NCI-H524 (cell line): ENCODE results near the gene ATXN2.
"Not testable (repeated sequence)": the region's sequence is repeated elsewhere in the genome, so short reads cannot be mapped to it uniquely, and the experiment has no call there.

ENCODE experiments used
- DNase-seq, 2 experiments: peaks; one replicate each; lab custom pipeline; 2025; lab: John Stamatoyannopoulos, UW

Gene ATXN2, protein sequence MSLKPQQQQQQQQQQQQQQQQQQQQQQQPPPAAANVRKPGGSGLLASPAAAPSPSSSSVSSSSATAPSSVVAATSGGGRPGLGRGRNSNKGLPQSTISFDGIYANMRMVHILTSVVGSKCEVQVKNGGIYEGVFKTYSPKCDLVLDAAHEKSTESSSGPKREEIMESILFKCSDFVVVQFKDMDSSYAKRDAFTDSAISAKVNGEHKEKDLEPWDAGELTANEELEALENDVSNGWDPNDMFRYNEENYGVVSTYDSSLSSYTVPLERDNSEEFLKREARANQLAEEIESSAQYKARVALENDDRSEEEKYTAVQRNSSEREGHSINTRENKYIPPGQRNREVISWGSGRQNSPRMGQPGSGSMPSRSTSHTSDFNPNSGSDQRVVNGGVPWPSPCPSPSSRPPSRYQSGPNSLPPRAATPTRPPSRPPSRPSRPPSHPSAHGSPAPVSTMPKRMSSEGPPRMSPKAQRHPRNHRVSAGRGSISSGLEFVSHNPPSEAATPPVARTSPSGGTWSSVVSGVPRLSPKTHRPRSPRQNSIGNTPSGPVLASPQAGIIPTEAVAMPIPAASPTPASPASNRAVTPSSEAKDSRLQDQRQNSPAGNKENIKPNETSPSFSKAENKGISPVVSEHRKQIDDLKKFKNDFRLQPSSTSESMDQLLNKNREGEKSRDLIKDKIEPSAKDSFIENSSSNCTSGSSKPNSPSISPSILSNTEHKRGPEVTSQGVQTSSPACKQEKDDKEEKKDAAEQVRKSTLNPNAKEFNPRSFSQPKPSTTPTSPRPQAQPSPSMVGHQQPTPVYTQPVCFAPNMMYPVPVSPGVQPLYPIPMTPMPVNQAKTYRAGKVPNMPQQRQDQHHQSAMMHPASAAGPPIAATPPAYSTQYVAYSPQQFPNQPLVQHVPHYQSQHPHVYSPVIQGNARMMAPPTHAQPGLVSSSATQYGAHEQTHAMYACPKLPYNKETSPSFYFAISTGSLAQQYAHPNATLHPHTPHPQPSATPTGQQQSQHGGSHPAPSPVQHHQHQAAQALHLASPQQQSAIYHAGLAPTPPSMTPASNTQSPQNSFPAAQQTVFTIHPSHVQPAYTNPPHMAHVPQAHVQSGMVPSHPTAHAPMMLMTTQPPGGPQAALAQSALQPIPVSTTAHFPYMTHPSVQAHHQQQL

GRCh38 chr12:111598637-111599452, at the start of gene ATXN2:
ATXN2 (minus strand) TSS chr12:111599315; CDS start chr12:111599034, 281 bp downstream.
- peak in 1 of 2 experiments; percentile 65 for DNase-seq

DNA sequence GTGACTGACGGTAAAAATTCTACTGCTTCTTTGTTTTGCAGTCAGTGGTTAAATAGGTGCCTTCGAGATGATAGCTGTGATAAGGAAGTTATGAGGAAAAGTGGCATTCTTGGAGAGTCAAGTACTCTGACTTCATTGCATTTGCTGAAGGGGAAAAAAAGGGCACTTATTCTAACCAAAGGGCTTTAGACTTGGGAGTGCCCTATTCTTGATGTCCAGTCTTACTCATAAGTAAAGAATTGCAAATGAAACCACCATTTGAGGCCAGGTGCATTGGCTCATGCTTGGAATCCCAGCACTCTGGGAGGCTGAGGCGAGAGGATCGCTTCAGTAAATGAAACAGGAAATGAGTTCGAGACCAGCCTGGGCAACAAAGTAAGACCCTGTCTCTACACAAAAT, 46.3 kb upstream of the ATXN2 start:
- no peak for DNase-seq

- DNase-seq, result no peak
Measured at GRCh38 chr12:111643427-111643826, 44.3 kb upstream of the ATXN2 start.

DNA sequence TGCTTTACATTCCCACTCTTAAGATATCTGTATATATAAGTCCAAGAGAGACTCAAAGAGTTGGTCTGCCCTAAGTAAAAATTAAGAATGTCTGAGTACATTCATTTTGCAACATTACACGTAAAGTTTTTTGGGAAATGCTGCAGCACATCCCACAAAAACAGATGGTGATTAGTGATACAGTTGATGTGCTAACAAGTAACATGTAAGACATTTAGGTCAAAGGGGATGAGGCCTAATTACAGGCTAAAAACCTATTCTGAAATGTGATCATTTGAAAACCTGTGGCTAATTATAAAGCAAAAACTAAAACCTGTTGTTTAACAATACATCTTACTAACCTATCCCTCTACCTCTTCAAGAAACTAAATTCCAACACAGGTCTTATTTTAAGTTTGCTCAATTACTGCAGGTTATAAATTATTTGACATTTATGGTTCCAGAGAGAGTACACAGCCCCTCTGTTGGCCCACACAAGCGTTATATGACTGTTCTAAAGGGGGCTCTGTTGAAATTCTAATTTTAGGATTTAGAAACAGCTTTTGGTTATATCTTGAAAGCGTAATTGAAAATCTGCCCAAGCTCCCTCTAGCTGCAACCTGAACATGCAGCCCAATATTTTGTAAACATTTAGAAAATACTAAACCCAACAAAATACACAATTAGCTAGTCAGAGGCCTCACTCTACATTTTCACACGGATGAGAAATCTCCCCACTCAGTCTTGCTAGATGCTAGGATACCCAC, 43.7 kb upstream of the ATXN2 start:
- no peak for DNase-seq

- DNase-seq, result no peak
Measured at GRCh38 chr12:111640506-111640905, 41.4 kb upstream of the ATXN2 start.

DNA sequence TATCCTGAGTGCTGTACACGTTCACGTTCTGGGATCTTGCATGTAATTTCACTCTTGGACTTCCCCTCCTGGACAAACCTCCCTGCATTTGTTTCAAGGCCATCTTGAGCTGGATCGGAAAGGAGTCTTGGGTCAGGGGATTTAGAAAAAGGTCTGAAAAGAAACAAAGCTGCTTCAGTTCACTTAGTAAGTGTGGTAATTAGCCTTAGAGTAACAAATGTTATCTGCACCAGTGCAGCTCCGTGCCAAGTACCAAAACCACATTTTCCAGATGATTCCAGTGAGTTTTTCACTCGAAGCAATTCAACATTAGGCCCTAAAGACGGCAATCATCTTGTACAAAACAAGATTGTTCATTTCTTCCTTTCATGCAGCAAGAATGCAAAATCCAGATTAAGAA, 39.4 kb upstream of the ATXN2 start:
- DNase-seq, result no peak

DNA sequence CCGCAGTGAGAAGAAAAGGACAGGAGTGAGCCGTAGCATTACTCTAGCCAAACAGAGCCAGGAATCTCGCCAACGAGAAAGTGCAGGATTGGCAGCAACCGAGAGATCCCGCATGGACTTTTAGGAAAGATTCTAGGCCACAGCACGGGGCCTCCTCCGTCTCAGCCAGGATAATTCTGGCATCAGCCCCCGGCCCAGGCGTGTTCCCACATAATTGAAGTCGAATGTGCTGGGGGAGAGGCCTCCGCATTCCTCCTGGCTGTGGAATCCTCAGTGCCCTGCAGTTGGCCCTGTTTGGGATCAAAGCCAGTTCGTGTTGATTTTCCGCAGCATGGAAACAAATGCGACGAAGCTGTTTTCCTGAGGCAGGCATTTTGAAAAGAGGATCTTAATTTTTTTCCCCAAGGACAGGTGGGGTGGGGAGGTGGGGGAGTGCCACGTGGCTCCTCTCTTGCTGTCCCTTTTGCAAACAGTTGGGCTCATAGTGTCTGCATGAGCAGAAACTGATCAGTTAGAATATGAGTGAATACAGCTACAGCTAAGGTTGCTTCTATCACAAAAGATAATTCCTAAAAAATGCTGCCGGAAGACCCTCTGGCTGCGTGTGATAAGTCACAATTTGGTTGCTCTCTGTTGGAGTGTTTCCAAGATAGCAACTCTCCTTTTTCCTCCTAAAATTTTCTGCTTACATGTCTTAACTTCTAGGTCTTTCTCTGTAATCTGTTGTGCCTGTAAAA, 37.3 kb upstream of the ATXN2 start:
- no peak for DNase-seq

GRCh38 chr12:111635524-111635923, 36.4 kb upstream of the ATXN2 start:
- DNase-seq, result no peak

DNA sequence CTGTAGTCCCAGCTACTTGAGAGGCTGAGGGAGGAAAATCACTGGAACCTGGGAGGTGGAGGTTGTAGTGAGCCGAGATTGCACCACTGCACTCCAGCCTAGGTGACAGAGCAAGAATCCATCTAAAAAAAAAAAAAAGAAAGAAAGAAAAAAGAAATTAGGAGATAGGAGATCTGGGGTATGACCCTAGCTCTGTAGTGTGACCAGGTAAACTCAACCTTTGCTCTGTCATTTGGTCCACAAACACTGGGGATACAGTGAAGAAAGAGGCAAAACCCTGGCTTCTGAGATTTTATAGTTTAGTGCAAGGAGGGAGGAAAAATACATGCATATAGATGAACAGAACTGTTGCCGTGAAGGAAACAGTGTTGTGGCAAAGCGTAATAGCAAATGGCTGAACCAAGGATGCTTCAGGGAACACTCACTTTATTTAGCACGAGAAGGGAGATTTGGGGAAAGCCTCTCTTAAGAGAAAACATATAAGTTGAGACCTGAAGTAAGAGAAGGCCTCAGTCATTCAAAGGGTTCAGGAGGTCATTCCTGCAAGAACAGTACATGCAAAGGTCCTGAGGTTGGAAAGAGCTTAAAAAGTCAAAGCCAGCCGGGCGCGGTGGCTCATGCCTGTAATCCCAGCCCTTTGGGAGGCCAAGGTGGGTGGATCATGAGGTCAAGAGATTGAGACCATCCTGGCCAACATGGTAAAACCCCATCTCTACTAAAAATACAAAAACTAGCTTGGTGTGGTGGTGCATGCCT, 29.6 kb upstream of the ATXN2 start:
- DNase-seq, result no peak

DNA sequence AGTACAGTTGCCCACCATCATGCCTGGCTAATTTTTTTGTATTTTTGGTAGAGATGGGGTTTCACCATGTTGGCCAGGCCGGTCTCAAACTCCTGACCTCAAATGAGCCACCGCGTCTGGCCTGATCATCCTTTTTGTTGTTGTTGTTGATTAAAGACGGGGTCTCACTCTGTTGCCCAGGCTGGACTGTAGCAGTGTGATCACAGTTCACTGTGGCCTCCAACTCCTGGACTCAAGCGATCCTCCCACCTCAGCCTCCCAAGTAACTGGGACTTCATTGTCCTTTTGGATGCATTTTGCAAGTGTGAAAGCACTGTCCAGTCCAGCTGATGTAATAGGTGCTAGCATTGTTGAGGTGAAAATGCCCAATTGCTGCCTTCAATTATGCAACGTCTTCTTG, 27.1 kb upstream of the ATXN2 start:
- DNase-seq, result no peak

DNA sequence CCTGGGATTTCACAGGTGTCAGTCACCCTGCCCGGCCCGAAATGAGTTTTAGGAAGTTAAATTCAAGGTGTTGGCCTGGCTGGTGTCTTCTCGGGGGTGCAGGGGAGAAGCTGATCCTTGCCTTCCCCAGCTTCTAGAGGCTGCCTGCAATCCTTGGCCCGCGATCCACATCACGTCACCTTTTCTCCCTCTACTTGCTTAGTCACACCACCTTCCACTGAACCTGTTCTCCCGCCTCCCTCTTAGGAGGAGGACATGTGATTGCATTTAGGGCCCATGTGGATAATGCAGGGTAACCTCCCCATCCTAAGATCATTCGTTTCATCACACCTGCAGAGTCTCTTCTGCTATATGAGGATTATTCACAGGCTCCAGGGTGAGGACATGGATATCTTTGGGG, 25.4 kb upstream of the ATXN2 start:
- DNase-seq, result no peak

DNA sequence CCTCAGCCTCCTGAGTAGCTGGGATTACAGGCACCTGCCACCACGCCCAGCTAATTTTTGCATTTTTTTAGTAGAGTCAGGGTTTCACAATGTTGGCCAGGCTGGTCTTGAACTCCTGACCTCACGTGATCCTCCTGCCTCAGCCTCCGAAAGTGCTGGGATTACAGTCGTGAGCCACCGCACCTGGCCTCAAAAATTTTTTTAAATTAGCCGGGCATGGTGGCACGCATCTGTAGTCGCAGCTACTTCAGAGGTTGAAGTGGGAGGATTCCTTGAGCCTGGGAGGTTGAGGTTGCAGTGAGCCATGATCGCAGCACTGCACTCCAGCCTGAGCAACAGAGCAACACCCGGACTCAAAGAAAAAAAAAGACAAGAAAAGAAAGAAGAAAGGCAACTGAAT, 18.7 kb upstream of the ATXN2 start:
- not testable (repeated sequence) for DNase-seq

- DNase-seq, result no peak
Measured at GRCh38 chr12:111616177-111616623, 17.1 kb upstream of the ATXN2 start.

DNA sequence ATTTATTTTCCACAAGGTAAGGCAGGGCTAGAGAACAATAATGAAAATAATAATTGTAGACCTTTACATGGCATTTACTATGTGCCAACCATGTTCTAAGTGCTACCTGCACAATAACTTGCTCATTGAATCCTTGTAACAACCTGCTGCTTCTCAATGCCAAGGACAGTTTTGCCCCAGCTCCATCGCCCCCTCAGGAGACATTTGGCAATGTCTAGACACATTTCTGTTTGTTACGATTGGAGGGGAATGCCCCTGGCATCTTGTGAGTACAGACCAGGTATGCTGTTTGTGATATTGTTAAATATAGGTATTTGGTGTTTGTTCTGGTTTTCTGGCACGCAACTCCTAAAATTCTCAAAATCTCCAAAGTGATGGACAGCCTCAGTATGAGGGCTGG, 8.1 kb upstream of the ATXN2 start:
- DNase-seq, result no peak

GRCh38 chr12:111606767-111607230, 7.7 kb upstream of the ATXN2 start:
- no peak for DNase-seq

GRCh38 chr12:111605911-111606766, 7.0 kb upstream of the ATXN2 start:
- no peak for DNase-seq

GRCh38 chr12:111602857-111603256, 3.7 kb upstream of the ATXN2 start:
- DNase-seq, result not testable (repeated sequence)

DNA sequence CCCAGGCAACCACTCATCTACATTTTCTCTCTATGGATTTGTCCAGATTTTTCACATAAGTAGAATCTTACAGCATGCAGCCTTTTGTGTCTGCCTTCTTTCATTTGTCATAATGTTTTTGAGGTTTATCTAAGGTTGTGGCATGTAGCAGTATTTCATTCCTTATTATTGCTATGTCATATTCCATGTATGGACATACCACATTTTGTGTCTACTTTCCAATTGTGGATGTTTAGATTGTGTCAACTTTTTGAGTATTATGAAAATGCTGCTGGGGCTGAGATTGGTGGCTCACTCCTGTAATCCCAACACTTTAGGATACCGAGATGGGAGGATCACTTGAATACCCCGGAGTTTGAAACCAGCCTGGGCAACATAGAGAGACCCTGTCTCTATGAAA, 3.2 kb upstream of the ATXN2 start:
- no peak for DNase-seq
